Endodermal cell (in vitro differentiated cells): ENCODE results near the gene SYCP2L. TPM values are rescaled to one million over a fixed set of nuclear protein-coding genes. Genes with fewer than 3 reads are reported as not detected.

Experiments
- DNase-seq: peaks from one replicate; pipeline ENCODE4 v3.0.0-alpha.2; 2017
- H3K27ac ChIP-seq: 2 replicates; pipeline ENCODE4 v1.5.1; 2013; ENCODE audit warnings: mild to moderate bottlenecking, low read depth, low read length, moderate library complexity
- H3K27me3 ChIP-seq: 2 replicates; pipeline ENCODE4 v1.6.1; 2013; ENCODE audit warnings: mild to moderate bottlenecking, low read length, moderate library complexity; ENCODE audit not compliant: insufficient read depth, control insufficient read depth, poor library complexity, severe bottlenecking
- H3K36me3 ChIP-seq: 2 replicates; pipeline ENCODE4 v1.7.0; 2013; ENCODE audit warnings: mild to moderate bottlenecking, low read length, moderate library complexity; ENCODE audit not compliant: control insufficient read depth, insufficient read depth
- H3K4me1 ChIP-seq: one replicate; pipeline ENCODE4 v1.7.0; 2013; ENCODE audit warnings: low read length; ENCODE audit not compliant: control insufficient read depth, insufficient read depth
- H3K4me3 ChIP-seq: 2 replicates; pipeline ENCODE4 v1.5.1; 2013; ENCODE audit warnings: mild to moderate bottlenecking, low read length, moderate library complexity
- H3K9ac ChIP-seq: 2 replicates; pipeline ENCODE4 v1.6.1; 2013; ENCODE audit warnings: mild to moderate bottlenecking, low read length, moderate library complexity; ENCODE audit not compliant: poor library complexity, severe bottlenecking; ENCODE audit errors: extremely low read depth
- H3K9me3 ChIP-seq: 2 replicates; pipeline ENCODE4 v1.6.1; 2013; ENCODE audit warnings: mild to moderate bottlenecking, low read length, moderate library complexity; ENCODE audit not compliant: control insufficient read depth
- H3K27ac Mint-ChIP-seq: 2 replicates; pipeline ENCODE4 v1.8.0; 2020; ENCODE audit warnings: mixed read lengths
- H3K27me3 Mint-ChIP-seq: 2 replicates; pipeline ENCODE4 v1.8.0; 2021; ENCODE audit warnings: mild to moderate bottlenecking, mixed read lengths; ENCODE audit not compliant: insufficient read depth
- H3K36me3 Mint-ChIP-seq: 2 replicates; pipeline ENCODE4 v1.8.0; 2020; ENCODE audit warnings: low read depth, mixed read lengths
- H3K4me1 Mint-ChIP-seq: 2 replicates; pipeline ENCODE4 v1.8.0; 2020; ENCODE audit warnings: mixed read lengths
- H3K4me3 Mint-ChIP-seq: 2 replicates; pipeline ENCODE4 v1.8.0; 2020; ENCODE audit warnings: mild to moderate bottlenecking, moderate library complexity, mixed read lengths
- H3K9me3 Mint-ChIP-seq: 2 replicates; pipeline ENCODE4 v1.8.0; 2020; ENCODE audit warnings: mild to moderate bottlenecking, mixed read lengths
- CTCF ChIP-seq: fragments of 200-600 bp; sonication (generic); conservative IDR thresholded peaks from 2 replicates; pipeline ENCODE4 v1.5.0; 2021; ENCODE audit warnings: antibody characterized with exemption, mild to moderate bottlenecking
- WGBS, 2 experiments: methylation state at CpG; one replicate each; pipeline versions ENCODE4 v1.1.5 to v1.1.7; 2013; ENCODE audit warnings: missing lambda C conversion rate in 2 of 2, mixed read lengths in 1 of 2; ENCODE audit not compliant: insufficient coverage in 1 of 2, insufficient read length in 1 of 2; 5-methylcytosine and 5-hydroxymethylcytosine counted together
- total RNA-seq, 2 donors: library from RNA; stranded (reverse); fragmentation: NEBNext Ultra II Directional in 1 of 2; extraction: Animal tissue kit (Norgen Biotek cat#: 25700) in 1 of 2; gene quantifications; 2 replicates in 1 of 2; 3 replicates in 1 of 2; pipeline ENCODE4 v1.2.1, GENCODE V29; 2021

SYCP2L gene
- total RNA-seq, 2 donors from 2014 or later: 4.2 to 12.4 TPM

DNA sequence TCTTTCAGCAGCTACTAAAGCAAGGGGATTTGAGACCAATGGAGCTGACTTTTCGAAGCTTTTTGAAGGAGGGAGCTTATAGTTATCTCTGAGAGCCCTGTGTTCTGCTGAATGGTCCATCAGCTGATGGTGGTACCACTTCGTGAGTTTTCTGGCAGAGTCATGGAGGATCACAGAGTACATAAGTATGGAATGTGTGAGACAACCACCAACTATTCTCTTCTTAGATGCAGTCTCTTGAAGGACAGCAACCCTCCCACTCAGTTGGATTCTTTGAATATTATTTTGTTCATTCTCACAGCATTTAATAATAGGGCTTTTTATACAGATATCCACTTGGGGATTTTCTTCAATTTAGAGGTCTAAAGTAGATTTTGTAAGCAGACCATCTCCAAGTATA, 81.9 kb downstream of the SYCP2L start:
- peaks cover 30% of the 10 kb centered on the region for H3K9me3 Mint-ChIP-seq
- H3K27ac ChIP-seq: no peak overlapping the region
- H3K36me3 Mint-ChIP-seq: peaks cover 23% of the 10 kb centered on the region
- 78 to 93% methylated on average over 2 of the region's 2 CpGs for WGBS, 2 experiments
- no peak for TF ChIP-seq CTCF
- no peak overlapping the region for H3K4me3 Mint-ChIP-seq
- H3K4me1 Mint-ChIP-seq: no peaks in the 10 kb centered on the region
- no peak overlapping the region for H3K9ac ChIP-seq
- H3K27me3 ChIP-seq: peaks cover 7% of the 10 kb centered on the region
- peaks cover 32% of the 10 kb centered on the region for H3K9me3 ChIP-seq
- no peak overlapping the region for H3K27ac Mint-ChIP-seq
- peaks cover 65% of the 10 kb centered on the region for H3K27me3 Mint-ChIP-seq
- no peak overlapping the region for H3K4me3 ChIP-seq
- H3K4me1 ChIP-seq: no peaks in the 10 kb centered on the region
- H3K36me3 ChIP-seq: no peaks in the 10 kb centered on the region
- DNase-seq: no peak

DNA sequence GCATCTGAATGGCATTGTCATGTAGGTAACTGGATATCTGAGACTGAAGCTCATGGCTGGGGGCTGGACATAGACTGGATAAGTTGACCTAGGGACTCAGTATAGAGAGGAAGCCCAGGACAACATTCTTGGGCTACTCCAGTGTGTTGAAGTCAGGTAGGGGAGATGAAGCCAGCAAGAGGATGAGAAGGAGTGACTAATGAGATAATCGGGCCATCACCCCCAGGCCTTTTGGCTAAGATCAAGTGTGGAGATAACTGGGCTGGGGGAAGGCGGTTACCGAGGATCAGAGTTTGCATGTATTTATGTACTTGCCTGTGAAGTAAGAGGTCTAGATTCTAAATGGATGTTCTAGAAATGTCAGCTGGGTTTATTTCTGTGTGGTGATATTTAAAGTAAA, 83.9 kb downstream of the SYCP2L start:
- no peak overlapping the region for H3K4me3 ChIP-seq
- no peak overlapping the region for H3K9ac ChIP-seq
- H3K36me3 ChIP-seq: no peaks in the 10 kb centered on the region
- no peaks in the 10 kb centered on the region for H3K27me3 ChIP-seq
- H3K27ac ChIP-seq: no peak overlapping the region
- Mint-ChIP-seq H3K27me3 (peaks cover 49% of the 10 kb centered on the region), H3K27ac (no peak overlapping the region), H3K4me1 (no peaks in the 10 kb centered on the region), H3K36me3 (peaks cover 16% of the 10 kb centered on the region), H3K4me3 (no peak overlapping the region), H3K9me3 (peaks cover 20% of the 10 kb centered on the region)
- no peaks in the 10 kb centered on the region for H3K4me1 ChIP-seq
- TF ChIP-seq CTCF: no peak
- 96 to 98% methylated on average over 3 of the region's 3 CpGs for WGBS, 2 experiments
- H3K9me3 ChIP-seq: peaks cover 24% of the 10 kb centered on the region
- DNase-seq: no peak

DNA sequence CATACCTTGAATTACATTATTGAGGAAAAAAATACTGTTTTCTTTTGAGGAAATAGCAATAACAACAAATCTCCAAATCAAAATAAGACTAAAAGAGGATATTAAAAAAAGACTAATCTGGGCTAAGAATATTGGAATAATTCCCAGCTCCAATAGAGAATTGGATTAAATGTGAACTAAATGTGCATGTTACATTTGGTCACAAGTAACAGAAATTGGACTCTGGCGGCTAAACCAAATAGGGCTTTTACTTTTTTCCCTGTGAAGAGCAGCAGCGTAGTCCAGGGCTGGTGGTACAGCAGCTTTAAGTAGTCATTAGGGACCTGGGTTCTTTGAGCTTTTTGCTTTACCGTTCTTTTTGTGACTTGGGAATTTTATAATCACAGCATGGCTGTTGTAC, 85.3 kb downstream of the SYCP2L start:
- H3K4me1 ChIP-seq: no peaks in the 10 kb centered on the region
- 95 to 100% methylated on average over 2 to 3 of the region's 3 CpGs for WGBS, 2 experiments
- H3K27ac ChIP-seq: no peak overlapping the region
- no peak overlapping the region for H3K4me3 ChIP-seq
- Mint-ChIP-seq H3K4me1 (no peaks in the 10 kb centered on the region), H3K4me3 (no peak overlapping the region), H3K27me3 (peaks cover 47% of the 10 kb centered on the region), H3K9me3 (peaks cover 9% of the 10 kb centered on the region), H3K36me3 (peaks cover 12% of the 10 kb centered on the region), H3K27ac (no peak overlapping the region)
- no peak for DNase-seq
- no peaks in the 10 kb centered on the region for H3K27me3 ChIP-seq
- H3K9me3 ChIP-seq: peaks cover 9% of the 10 kb centered on the region
- H3K9ac ChIP-seq: no peak overlapping the region
- TF ChIP-seq CTCF: no peak
- no peaks in the 10 kb centered on the region for H3K36me3 ChIP-seq
